GM10266 (cell line): ENCODE results near the gene TMEM255B.

Experiments
- DNase-seq: peaks from one replicate; pipeline ENCODE4 v3.0.0; 2012; ENCODE audit errors: extremely low spot score
- TF ChIP-seq, protein P1 (sequence below): IDR thresholded peaks from 2 replicates; pipeline ENCODE4 v1.5.1; 2012; ENCODE audit warnings: mild to moderate bottlenecking, low read depth; ENCODE audit not compliant: control insufficient read depth, insufficient read depth; ENCODE audit errors: missing control alignments

The TMEM255B gene

GRCh38 chr13:113783200-113783881, 24.3 kb downstream of the TMEM255B start:
- DNase-seq: no peak
- TF ChIP-seq, protein P1, sequence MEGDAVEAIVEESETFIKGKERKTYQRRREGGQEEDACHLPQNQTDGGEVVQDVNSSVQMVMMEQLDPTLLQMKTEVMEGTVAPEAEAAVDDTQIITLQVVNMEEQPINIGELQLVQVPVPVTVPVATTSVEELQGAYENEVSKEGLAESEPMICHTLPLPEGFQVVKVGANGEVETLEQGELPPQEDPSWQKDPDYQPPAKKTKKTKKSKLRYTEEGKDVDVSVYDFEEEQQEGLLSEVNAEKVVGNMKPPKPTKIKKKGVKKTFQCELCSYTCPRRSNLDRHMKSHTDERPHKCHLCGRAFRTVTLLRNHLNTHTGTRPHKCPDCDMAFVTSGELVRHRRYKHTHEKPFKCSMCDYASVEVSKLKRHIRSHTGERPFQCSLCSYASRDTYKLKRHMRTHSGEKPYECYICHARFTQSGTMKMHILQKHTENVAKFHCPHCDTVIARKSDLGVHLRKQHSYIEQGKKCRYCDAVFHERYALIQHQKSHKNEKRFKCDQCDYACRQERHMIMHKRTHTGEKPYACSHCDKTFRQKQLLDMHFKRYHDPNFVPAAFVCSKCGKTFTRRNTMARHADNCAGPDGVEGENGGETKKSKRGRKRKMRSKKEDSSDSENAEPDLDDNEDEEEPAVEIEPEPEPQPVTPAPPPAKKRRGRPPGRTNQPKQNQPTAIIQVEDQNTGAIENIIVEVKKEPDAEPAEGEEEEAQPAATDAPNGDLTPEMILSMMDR: no peak

GRCh38 chr13:113783966-113784644, 25.1 kb downstream of the TMEM255B start:
- no peak for DNase-seq
- TF ChIP-seq, protein P1: no peak

DNA sequence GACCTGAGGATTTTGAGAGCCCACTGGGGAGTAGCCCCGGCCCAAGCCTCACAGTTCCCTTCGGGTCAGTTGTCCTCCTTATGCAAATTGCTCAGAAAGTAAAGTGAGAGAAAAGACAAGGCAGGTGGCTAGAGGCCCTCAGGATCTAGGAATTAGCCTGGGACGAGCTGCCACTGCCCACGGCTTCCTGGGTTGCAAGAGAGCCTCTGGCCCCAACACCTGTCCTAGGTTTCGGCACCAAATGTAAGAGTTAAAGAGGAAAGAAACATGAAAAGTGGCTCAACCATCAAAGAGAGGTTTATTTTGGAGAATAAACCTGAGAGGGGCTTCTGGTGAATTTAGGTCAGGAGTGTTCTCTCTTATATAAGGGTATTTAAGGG, 25.6 kb downstream of the TMEM255B start:
- TF ChIP-seq, protein P1: no peak
- DNase-seq: no peak

DNA sequence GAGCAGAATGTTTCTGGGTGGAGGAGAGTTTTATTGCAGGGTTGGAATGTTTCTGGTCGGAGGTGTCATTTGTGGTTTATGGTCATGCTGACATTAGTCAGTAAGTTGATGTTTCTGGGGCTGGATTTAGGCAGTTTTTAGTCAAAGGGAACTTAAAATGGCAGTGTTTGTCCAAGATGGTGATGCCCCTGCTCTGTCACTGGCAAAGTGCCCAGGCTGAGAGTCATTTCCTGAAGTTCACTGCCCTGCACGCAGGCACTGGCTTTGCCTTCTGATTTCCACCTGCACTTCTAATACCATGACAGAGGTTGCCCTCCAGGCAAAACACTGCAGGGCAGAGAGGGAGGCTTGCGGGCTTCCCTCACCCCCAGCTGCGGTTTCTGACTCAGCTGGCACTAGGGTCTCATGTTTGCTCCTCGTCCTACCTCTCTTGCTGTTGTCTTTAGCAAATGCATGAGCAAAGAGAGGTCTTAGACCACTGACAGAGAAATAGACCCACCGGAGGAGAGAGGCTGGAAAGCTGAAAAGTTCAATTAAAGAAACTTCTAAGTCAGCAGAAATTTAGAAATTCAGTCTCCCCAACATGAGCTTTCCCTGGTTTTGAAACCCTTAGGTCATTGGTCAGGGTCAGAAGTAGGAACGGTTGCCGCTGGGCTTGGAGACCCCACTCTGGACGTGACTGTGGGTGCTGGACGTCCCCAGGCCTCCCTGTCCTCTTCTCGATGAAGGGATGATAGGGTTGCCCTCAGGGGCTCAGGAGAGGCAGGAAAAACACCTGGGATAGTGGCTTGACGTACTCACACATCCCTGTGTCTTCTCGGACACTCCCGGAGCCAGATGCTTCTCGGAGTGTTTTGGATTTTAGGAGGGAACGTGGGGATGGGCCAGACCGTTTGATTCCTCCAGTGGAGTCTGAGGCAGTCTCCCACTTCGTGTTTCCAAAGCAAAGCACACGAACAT, 26.3 kb downstream of the TMEM255B start:
- TF ChIP-seq, protein P1: no peak
- DNase-seq: no peak

DNA sequence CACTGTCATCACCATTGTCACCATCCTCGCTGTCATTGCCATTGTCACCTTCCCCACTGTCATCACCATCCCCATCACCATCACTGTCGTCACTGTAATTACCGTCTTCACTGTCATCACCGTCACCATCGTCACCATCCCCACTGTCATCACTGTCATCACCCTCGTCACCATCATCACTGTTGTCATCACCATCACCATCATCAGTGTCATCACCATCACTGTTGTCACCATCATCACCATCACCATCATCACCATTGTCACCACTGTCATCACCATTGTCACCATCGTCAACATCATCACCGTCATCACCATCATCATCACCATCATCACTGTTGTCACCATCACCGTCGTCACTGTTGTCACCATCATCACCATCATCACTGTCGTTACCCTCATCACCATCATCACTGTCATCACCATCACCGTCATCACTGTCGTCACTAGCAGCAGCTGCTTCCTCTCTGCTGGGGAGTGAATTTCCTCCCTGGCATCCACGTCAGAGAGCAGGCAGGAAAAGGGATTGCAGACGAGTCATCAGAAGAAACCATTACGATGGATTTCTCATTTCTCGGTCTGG, 27.3 kb downstream of the TMEM255B start:
- TF ChIP-seq, protein P1: no peak
- DNase-seq: no peak

DNA sequence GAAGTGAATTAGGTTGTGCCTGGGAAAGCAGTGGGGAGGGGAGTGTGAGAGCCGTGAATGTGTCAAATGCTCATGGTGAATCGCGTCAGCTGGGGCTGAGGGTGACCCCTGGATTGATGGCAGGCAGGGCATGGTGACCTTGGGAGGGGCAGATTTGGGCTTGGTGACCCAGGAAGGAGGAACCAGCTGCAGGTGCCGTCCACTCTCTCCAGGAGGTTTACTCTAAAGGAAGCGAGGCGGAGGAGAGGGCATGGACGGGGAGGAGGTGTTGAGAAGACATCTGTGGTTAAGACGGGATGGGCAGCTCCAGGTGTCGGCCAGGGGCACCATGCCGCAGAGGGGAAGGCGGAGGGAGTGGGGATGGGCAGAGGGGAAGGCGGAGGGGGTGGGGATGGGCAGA, 28.7 kb downstream of the TMEM255B start:
- TF ChIP-seq, protein P1: no peak
- no peak for DNase-seq
